Caco-2 (cell line): ENCODE measurements around the gene ABCB11. TPM values are rescaled to one million over a fixed set of nuclear protein-coding genes. Genes with fewer than 3 reads are reported as not detected.

ENCODE experiments used
- BruUV-seq: library from RNA; stranded (reverse); fragments of 400-500 nt; replicated peaks from 2 replicates; lab custom pipeline; 2021; lab: Mats Ljungman, UMichigan
- CTCF ChIA-PET: fragments of 300-600 bp; sonication (Branson Sonifier 250); formaldehyde crosslinking; loops from one replicate; lab custom pipeline; 2022; ENCODE audit warnings: antibody characterized with exemption; lab: Charles Lee
- POLR2A ChIA-PET: fragments of 300-600 bp; sonication (Branson Sonifier 250); formaldehyde crosslinking; loops from one replicate; lab custom pipeline; 2022; ENCODE audit warnings: antibody characterized with exemption; lab: Charles Lee
- DNase-seq, 2 experiments: peaks; one replicate each; pipeline versions ENCODE4 v3.0.0 to v3.0.0-alpha.2; 2020 to 2022
- H3K27me3 ChIP-seq: replicated peaks from 2 replicates; pipeline ENCODE4 v1.6.0; 2011; ENCODE audit warnings: low read length; ENCODE audit not compliant: control insufficient read depth, insufficient read depth
- H3K36me3 ChIP-seq: 2 replicates; pipeline ENCODE4 v1.5.1; 2011; ENCODE audit warnings: low read length; ENCODE audit not compliant: control insufficient read depth, insufficient read depth
- H3K4me1 ChIP-seq: fragments of 250-450 bp; sonication (Bioruptor Pico); 2 replicates; pipeline ENCODE4 v1.5.1; 2020; ENCODE audit warnings: mild to moderate bottlenecking
- H3K4me3 ChIP-seq: 2 replicates; pipeline ENCODE4 v1.5.1; 2011; ENCODE audit warnings: low read depth, mild to moderate bottlenecking, control low read depth, low read length
- H3K9me3 ChIP-seq: fragments of 250-450 bp; sonication (Bioruptor Pico); 2 replicates; pipeline ENCODE4 v1.5.1; 2020; ENCODE audit warnings: mild to moderate bottlenecking, moderate library complexity
- H3K27ac Mint-ChIP-seq: one replicate; pipeline ENCODE4 v1.8.0; 2022; ENCODE audit warnings: mixed read lengths; ENCODE audit not compliant: unreplicated experiment
- H3K27me3 Mint-ChIP-seq: one replicate; pipeline ENCODE4 v1.8.0; 2022; ENCODE audit warnings: mixed read lengths; ENCODE audit not compliant: insufficient read depth, unreplicated experiment
- H3K36me3 Mint-ChIP-seq: one replicate; pipeline ENCODE4 v1.8.0; 2022; ENCODE audit warnings: mild to moderate bottlenecking, mixed read lengths; ENCODE audit not compliant: insufficient read depth, unreplicated experiment
- H3K4me1 Mint-ChIP-seq: one replicate; pipeline ENCODE4 v1.8.0; 2022; ENCODE audit warnings: low read depth, mixed read lengths; ENCODE audit not compliant: unreplicated experiment
- H3K4me3 Mint-ChIP-seq: one replicate; pipeline ENCODE4 v1.8.0; 2022; ENCODE audit warnings: mild to moderate bottlenecking, moderate library complexity, mixed read lengths; ENCODE audit not compliant: unreplicated experiment
- H3K9me3 Mint-ChIP-seq: one replicate; pipeline ENCODE4 v1.8.0; 2022; ENCODE audit warnings: mixed read lengths; ENCODE audit not compliant: unreplicated experiment
- intact Hi-C: fragments of 100-400 bp; cut with micrococcal nuclease; formaldehyde crosslinking; loops from one replicate; pipeline ENCODE4 v1.10.0; 2022; ENCODE audit not compliant: unreplicated experiment
- total RNA-seq: library from RNA; stranded (reverse); gene quantifications from 2 replicates; pipeline ENCODE4 v1.2.3, GENCODE V29; 2022
- TF ChIP-seq, protein P1 (sequence below), 2 experiments: fragments of 200-600 bp in 1 of 2; IDR thresholded peaks; 1 replicate in 1 of 2; 2 replicates in 1 of 2; pipeline versions ENCODE4 v1.5.1 to v1.8.0; 2011 to 2022; ENCODE audit warnings: antibody characterized with exemption in 1 of 2, control low read depth in 1 of 2, inconsistent platforms in 1 of 2, low read depth in 1 of 2, low read length in 1 of 2, mild to moderate bottlenecking in 1 of 2, moderate library complexity in 1 of 2; ENCODE audit not compliant: insufficient read depth in 1 of 2, severe bottlenecking in 1 of 2, unreplicated experiment in 1 of 2

Gene ABCB11
- total RNA-seq, 1 experiment from 2014 or later, result not detected

DNA sequence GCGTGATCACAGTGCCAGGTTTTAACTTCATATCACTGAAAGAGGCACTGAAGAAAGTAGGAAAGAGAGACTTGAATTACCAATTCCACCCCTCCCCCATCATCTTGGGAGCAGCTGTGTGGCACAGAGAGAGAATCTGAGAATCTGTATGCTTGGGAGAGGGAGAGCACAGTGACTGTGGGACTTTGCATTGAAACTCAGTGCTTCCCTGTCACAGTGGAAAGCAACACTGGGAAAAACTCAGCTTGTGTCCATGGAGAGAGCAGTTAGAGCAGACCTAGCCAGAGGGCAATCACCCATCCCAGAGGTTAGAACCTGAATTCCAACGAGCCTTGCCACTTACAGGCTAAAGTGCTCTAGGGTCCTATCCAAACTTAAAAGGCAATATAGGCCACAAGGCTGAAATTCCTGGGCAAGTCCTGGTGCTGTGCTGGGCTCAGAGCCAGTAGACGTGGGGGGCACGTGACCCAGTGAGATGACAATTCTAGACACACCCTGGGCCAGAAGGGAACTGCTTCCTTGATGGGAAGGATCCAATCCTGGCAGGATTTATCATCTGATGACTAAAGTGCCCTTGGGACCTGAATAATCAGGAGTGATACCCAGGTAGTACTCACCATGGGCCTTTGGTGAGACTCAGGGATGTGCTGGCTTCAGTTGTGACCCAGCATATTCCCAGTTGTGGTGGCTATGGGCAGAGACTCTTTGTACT, 15.5 kb upstream of the ABCB11 start:
- no peaks in the 10 kb centered on the region for H3K4me1 Mint-ChIP-seq
- no peak overlapping the region for H3K27ac Mint-ChIP-seq
- ChIA-PET CTCF (no interaction called here), POLR2A (no interaction called here)
- no peaks in the 10 kb centered on the region for H3K36me3 Mint-ChIP-seq
- TF ChIP-seq, protein P1, sequence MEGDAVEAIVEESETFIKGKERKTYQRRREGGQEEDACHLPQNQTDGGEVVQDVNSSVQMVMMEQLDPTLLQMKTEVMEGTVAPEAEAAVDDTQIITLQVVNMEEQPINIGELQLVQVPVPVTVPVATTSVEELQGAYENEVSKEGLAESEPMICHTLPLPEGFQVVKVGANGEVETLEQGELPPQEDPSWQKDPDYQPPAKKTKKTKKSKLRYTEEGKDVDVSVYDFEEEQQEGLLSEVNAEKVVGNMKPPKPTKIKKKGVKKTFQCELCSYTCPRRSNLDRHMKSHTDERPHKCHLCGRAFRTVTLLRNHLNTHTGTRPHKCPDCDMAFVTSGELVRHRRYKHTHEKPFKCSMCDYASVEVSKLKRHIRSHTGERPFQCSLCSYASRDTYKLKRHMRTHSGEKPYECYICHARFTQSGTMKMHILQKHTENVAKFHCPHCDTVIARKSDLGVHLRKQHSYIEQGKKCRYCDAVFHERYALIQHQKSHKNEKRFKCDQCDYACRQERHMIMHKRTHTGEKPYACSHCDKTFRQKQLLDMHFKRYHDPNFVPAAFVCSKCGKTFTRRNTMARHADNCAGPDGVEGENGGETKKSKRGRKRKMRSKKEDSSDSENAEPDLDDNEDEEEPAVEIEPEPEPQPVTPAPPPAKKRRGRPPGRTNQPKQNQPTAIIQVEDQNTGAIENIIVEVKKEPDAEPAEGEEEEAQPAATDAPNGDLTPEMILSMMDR (IDR thresholded peaks at IDR 0.05; ENCODE audit: insufficient read depth in 1 of 2, low read depth in 1 of 2, low read length in 1 of 2, severe bottlenecking in 1 of 2, unreplicated experiment in 1 of 2), result no peak
- no peak overlapping the region for H3K4me3 Mint-ChIP-seq
- H3K4me3 ChIP-seq, result no peak overlapping the region
- H3K27me3 ChIP-seq, result no peaks in the 10 kb centered on the region; the same call in 1 of the 2 replicates
- peaks cover 10% of the 10 kb centered on the region for H3K27me3 Mint-ChIP-seq
- intact Hi-C loops, result loop anchor here (5.0 kb wide), 1 partner anchor 84 kb away; no protein-coding TSS in a partner anchor
- no peaks in the 10 kb centered on the region for H3K36me3 ChIP-seq
- DNase-seq, result no peak
- BruUV-seq, result no TSS peak
- no peaks in the 10 kb centered on the region for H3K4me1 ChIP-seq
- peaks cover 24% of the 10 kb centered on the region for H3K9me3 Mint-ChIP-seq
- H3K9me3 ChIP-seq, result no peaks in the 10 kb centered on the region

DNA sequence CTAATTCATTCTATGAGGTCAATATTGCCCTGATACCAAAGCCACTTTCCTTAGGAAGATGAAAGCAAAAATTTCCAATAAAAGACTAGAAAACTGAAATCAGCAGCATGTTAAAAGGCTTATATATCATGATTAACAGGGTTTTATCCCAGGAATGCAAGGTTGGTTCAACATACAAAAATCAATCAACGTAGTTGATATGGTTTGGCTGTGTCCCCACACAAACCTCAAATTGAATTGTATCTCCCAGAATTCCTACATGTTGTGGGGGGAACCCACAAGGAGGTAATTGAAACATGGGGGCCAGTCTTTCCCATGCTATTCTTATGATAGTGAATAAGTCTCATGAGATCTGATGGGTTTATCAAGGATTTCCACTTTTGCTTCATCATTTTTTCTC, 11.7 kb upstream of the ABCB11 start:
- intact Hi-C loops, result no loop called here
- H3K4me3 ChIP-seq, result no peak overlapping the region
- no peaks in the 10 kb centered on the region for H3K27me3 ChIP-seq
- no peaks in the 10 kb centered on the region for H3K36me3 ChIP-seq
- Mint-ChIP-seq H3K27me3 (peaks cover 2% of the 10 kb centered on the region), H3K4me1 (no peaks in the 10 kb centered on the region), H3K4me3 (no peak overlapping the region), H3K9me3 (peaks cover 24% of the 10 kb centered on the region), H3K27ac (no peak overlapping the region), H3K36me3 (no peaks in the 10 kb centered on the region)
- H3K9me3 ChIP-seq, result no peaks in the 10 kb centered on the region
- no TSS peak for BruUV-seq
- H3K4me1 ChIP-seq, result no peaks in the 10 kb centered on the region
- TF ChIP-seq, protein P1 (IDR thresholded peaks at IDR 0.05; ENCODE audit: insufficient read depth in 1 of 2, low read depth in 1 of 2, low read length in 1 of 2, severe bottlenecking in 1 of 2, unreplicated experiment in 1 of 2), result no peak
- CTCF ChIA-PET, result no interaction called here
- POLR2A ChIA-PET, result no interaction called here
- DNase-seq, result no peak

DNA sequence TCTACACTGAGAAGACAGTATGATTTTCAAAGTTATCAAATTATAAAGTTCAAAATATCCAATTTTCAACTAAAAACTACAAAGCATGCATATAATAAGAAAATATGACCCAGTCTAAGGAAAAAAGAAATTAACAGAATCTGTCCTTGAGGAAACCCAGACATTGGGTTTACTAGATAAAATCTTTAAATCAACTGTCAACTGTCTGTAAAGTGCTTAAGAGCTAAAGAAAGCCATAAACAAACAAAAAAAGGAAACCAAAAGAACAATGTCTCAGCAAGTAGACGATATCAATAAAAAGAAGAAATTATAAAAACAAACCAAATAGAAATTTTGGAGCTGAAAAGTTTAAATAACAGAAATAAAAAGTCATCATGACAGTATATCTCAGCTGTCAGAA, 10.5 kb upstream of the ABCB11 start:
- Mint-ChIP-seq H3K27ac (no peak overlapping the region), H3K9me3 (peaks cover 24% of the 10 kb centered on the region), H3K4me1 (no peaks in the 10 kb centered on the region), H3K4me3 (no peak overlapping the region), H3K36me3 (no peaks in the 10 kb centered on the region), H3K27me3 (no peaks in the 10 kb centered on the region)
- intact Hi-C loops, result no loop called here
- BruUV-seq, result no TSS peak
- Histone ChIP-seq H3K4me3 (no peak overlapping the region), H3K27me3 (no peaks in the 10 kb centered on the region), H3K9me3 (no peaks in the 10 kb centered on the region), H3K36me3 (no peaks in the 10 kb centered on the region), H3K4me1 (no peaks in the 10 kb centered on the region)
- no peak for DNase-seq
- POLR2A ChIA-PET, result no interaction called here
- CTCF ChIA-PET, result no interaction called here
- TF ChIP-seq, protein P1 (IDR thresholded peaks at IDR 0.05; ENCODE audit: insufficient read depth in 1 of 2, low read depth in 1 of 2, low read length in 1 of 2, severe bottlenecking in 1 of 2, unreplicated experiment in 1 of 2), result no peak
